ENCODE measurements around the gene IRF6.

The IRF6 gene

DNA sequence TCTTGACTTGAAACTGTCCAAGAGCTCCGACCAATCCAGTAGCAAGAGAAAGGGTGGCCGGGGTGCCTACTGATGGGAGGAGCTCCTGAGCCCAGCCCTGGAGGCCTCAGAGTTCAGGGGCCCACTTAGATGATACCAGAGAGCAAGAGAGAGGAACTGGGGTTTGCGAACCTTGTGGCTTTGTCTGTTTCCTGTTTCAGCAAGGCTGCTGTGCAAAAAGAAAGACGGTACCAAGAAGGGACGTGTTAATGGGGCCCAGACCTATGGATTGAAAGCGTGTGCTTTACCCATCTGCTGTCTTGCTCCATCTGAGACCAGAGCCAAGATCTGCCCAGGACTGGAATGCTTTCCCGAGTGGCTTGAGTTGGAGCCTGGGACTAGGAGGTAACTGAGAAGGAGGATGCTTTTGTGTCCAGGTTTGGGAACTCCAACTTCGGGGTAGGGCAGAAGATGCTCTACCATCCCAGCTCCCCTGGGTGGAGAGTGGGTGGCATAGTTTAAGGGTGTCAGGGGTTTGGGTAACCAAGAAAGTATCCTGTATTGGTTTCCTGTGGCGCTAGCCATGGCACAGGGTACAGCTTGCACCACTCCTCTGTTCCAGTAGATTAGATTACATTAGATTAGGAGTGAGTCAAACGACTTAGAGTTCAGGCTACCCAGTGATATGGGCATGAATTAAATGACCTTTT, 49.9 kb downstream of the IRF6 start, which contains the start of gene TRAF3IP3:
Gene TRAF3IP3 (plus strand): TSS at position 128 of the 689 bp plus-strand sequence. CDS start 3,987 bp downstream, outside the sequence.
- TF ChIP-seq, protein P1, sequence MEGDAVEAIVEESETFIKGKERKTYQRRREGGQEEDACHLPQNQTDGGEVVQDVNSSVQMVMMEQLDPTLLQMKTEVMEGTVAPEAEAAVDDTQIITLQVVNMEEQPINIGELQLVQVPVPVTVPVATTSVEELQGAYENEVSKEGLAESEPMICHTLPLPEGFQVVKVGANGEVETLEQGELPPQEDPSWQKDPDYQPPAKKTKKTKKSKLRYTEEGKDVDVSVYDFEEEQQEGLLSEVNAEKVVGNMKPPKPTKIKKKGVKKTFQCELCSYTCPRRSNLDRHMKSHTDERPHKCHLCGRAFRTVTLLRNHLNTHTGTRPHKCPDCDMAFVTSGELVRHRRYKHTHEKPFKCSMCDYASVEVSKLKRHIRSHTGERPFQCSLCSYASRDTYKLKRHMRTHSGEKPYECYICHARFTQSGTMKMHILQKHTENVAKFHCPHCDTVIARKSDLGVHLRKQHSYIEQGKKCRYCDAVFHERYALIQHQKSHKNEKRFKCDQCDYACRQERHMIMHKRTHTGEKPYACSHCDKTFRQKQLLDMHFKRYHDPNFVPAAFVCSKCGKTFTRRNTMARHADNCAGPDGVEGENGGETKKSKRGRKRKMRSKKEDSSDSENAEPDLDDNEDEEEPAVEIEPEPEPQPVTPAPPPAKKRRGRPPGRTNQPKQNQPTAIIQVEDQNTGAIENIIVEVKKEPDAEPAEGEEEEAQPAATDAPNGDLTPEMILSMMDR (conservative IDR thresholded peaks at IDR 0.05; ENCODE audit: low read depth, low read length): no peak
- H3K4me3 ChIP-seq (ENCODE audit: low read length): no peak within 1 kb of the TSS
- DNase-seq (ENCODE audit: low read depth): no peak

DNA sequence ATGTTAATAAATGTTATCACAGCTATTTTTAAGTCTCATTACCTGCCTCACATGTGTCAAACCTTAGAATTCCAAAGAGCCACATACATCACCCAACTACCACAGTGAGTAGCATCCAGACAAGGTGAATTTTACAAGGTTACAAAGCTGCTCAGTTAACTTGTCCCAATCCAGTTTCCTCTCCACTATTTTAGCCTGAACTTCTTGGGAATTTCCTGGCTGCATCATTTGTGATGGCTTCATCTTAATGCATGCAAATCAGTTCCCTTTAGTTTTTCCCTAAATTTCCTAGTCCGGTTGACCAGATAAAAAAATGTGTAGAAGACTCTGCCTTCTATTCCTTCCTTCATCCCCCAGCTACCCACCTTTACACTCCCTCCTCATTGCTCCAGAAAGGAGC, 50.7 kb downstream of the IRF6 start:
- DNase-seq (ENCODE audit: low read depth): no peak
- no peak overlapping the region for H3K4me3 ChIP-seq (ENCODE audit: low read length)
- TF ChIP-seq, protein P1 (conservative IDR thresholded peaks at IDR 0.05; ENCODE audit: low read depth, low read length): no peak

GRCh38 chr1:209752890-209753289, 53.1 kb downstream of the IRF6 start:
- TF ChIP-seq, protein P1 (conservative IDR thresholded peaks at IDR 0.05; ENCODE audit: low read depth, low read length): no peak
- no peak for DNase-seq (ENCODE audit: low read depth)
- H3K4me3 ChIP-seq (ENCODE audit: low read length): no peak overlapping the region

DNA sequence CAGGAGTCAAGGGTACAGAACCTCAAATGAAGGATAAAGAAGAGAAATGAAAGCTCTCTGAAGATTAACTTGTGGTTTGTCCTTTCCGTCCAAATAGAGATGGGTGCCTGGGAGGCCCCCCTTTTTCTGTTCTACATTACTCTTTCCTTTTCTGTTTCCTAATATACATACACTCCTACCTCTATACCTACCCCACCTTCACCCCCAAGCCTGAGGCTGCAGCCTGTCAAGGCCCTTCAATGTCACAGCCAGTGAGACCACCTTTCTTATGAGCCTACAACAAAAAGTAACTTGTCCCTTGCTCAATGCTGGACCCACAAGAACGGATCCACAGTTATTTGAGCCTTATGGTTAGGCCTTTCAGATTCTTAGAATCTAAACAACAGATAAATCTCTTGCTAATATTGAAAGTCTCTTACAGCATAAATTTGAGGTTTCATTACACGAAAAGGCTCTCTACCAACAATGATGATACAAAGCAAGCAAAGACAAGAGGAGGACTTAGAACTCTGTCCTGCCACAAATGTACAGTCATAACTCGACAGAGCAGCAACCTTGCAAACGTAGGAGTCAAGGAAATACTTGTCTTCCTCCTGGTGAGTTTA, 54.2 kb downstream of the IRF6 start:
- no peak overlapping the region for H3K4me3 ChIP-seq (ENCODE audit: low read length)
- no peak for DNase-seq (ENCODE audit: low read depth)
- TF ChIP-seq, protein P1 (conservative IDR thresholded peaks at IDR 0.05; ENCODE audit: low read depth, low read length): no peak

DNA sequence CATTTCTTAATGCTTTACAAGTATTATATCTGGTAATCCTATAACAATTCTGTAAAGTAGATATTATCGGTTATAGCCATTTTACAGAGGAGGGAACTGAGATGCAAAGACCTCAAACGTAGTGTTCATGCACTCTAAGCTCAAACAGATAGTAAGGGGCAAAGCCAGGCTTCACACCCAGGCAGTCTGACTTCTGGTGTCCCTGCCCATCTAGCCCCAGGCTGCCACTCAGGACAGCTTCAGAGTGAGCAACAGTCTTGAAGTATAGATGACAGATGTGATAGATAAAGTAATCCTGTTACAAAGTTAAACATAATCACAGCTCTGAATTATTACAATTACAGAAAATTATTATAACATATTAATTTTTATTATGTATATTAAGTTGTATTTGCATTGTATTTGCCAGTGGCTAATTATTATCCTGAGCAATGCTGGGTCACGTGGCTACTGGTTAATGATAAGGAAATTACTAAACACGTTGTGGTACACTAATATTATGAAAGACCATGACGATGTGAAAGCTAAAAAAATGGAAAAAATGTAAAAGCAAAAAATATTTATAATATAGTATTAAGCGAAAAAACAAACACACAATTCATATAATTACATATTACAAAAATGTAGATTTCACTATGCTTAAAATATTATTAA, 56.1 kb downstream of the IRF6 start:
- TF ChIP-seq, protein P1 (conservative IDR thresholded peaks at IDR 0.05; ENCODE audit: low read depth, low read length): no peak
- no peak overlapping the region for H3K4me3 ChIP-seq (ENCODE audit: low read length)
- no peak for DNase-seq (ENCODE audit: low read depth)

DNA sequence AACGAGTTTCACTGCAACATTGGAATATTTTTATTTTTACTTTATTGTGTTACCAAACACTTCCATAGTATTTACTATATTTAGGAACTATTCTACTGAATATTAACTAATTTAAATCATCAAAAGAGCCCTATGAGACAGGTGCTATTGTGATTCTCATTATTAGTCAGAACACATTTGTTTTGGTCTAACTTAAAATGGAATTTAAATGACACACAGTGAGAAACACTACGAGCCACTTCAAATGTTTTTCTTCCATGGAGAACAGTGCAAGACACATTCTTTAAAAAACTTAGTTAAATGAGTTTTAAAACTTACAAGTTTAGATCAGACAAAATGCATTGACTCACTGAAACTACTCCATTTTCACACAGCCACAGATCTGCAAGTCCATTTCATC, 56.7 kb downstream of the IRF6 start:
- TF ChIP-seq, protein P1 (conservative IDR thresholded peaks at IDR 0.05; ENCODE audit: low read depth, low read length): no peak
- DNase-seq (ENCODE audit: low read depth): no peak
- H3K4me3 ChIP-seq (ENCODE audit: low read length): no peak overlapping the region

Data from retinal pigment epithelial cell (primary cell).